Mucosa of rectum (tissue), 2 donors: ENCODE data around the gene HSD17B13.
"Not testable (repeated sequence)": the region's sequence is repeated elsewhere in the genome, so short reads cannot be mapped to it uniquely, and the experiment has no call there.

Experiments used
- H3K27ac ChIP-seq, 2 donors: one replicate each; pipeline ENCODE4 v1.7.0; 2013; ENCODE audit warnings: inconsistent platforms in 2 of 2, low read depth in 2 of 2, low read length in 2 of 2
- H3K27me3 ChIP-seq, 2 donors: one replicate each; pipeline ENCODE4 v1.7.0; 2013; ENCODE audit warnings: low read length in 2 of 2; ENCODE audit not compliant: control insufficient read depth in 2 of 2, insufficient read depth in 2 of 2
- H3K36me3 ChIP-seq, 2 donors: one replicate each; pipeline ENCODE4 v1.7.0; 2013; ENCODE audit warnings: low read length in 2 of 2; ENCODE audit not compliant: control insufficient read depth in 2 of 2, insufficient read depth in 2 of 2
- H3K4me1 ChIP-seq, 2 donors: one replicate each; pipeline ENCODE4 v1.7.0; 2013; ENCODE audit warnings: low read length in 2 of 2, mild to moderate bottlenecking in 1 of 2; ENCODE audit not compliant: control insufficient read depth in 2 of 2, insufficient read depth in 2 of 2
- H3K4me3 ChIP-seq, 2 donors: one replicate each; pipeline ENCODE4 v1.7.0; 2013; ENCODE audit warnings: low read length in 2 of 2
- H3K9ac ChIP-seq, 2 donors: one replicate each; pipeline ENCODE4 v1.7.0; 2013; ENCODE audit warnings: low read length in 2 of 2, low read depth in 1 of 2, mild to moderate bottlenecking in 1 of 2
- H3K9me3 ChIP-seq, 2 donors: one replicate each; pipeline ENCODE4 v1.7.0; 2013; ENCODE audit warnings: low read length in 2 of 2; ENCODE audit not compliant: control insufficient read depth in 2 of 2
- donor health status: healthy.
- donor health status: Normal muscosa, but diverticular disease.

The HSD17B13 gene

DNA sequence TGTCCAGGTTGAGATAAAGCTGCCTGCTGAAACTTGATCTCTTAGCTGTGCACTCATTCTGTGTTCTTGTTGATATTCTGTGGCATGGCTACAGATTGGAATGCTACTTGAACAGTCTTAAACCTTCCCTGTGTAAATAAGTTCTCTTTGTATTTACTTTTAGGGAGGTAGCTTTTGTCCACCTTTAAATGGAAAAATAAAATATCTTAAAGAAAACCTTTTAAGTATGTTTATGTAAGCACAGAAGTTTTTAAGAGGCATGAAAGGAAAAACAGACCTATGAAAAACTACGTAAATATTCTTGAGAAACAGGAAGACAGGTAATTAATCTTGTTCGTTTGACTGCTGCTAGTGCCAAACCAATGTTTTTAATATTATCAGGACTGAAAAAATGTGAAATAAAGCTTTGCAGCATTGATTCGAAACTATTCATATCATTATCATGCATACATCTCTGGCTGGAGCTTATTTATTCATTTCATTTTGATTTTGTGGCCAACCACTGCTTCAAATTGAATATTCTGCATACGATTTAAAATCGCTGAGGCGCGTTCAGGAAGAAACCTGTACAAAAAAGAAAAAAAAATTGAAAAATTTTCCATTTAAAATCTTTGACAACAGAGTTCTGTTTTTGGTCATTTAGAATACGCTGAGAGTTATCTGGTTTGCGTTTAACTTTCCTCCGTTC is 17.8 kb downstream of the HSD17B13 start:
- no peak overlapping the region for H3K9ac ChIP-seq
- no peak overlapping the region for H3K4me3 ChIP-seq
- H3K27ac ChIP-seq: no peak overlapping the region
- H3K4me1 ChIP-seq: no peaks in the 10 kb centered on the region
- no peaks in the 10 kb centered on the region for H3K36me3 ChIP-seq
- H3K27me3 ChIP-seq: no peaks in the 10 kb centered on the region
- H3K9me3 ChIP-seq: no peaks in the 10 kb centered on the region

DNA sequence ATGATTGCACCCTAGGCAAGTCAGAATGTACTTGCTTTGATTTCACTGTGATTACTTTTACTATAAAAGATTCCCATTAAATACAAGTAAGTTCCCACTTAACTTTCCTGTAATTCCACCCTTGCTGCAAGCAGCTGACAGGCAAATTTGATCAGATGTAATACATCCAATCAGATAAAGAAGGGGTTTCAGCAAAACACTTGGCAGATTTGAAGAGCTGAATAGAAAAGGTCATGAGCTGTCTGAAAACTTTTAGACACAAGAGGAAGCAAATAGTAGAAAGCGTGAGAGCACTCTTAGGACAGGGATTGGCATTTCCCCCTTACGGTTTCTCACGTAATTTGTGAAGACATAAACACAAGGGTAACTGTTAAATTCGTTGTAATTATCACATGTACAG is 22.8 kb downstream of the HSD17B13 start:
- no peaks in the 10 kb centered on the region for H3K36me3 ChIP-seq
- no peak overlapping the region for H3K4me3 ChIP-seq
- H3K4me1 ChIP-seq: no peaks in the 10 kb centered on the region
- H3K27me3 ChIP-seq: no peaks in the 10 kb centered on the region
- H3K9ac ChIP-seq: no peak overlapping the region
- H3K27ac ChIP-seq: no peak overlapping the region
- no peaks in the 10 kb centered on the region for H3K9me3 ChIP-seq

DNA sequence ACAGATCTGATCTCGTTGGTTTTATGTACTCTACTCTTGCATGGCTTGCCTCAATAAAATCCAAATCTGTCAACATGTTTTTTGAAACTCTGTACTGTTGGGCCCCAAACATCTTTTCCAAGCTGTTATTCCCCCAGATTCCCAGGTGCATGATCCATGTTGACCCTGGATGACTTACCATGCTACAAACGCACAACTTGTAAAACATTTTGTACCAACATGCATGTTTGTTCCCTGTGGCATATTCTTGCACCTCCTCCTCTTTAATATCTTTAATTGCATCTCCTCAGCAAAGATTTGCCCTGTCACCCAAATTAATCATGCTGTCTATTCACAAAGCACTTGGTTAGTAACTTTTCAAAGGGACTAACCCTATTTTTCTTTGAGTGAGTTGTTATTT is 24.3 kb downstream of the HSD17B13 start:
- Histone ChIP-seq H3K9me3 (no peaks in the 10 kb centered on the region), H3K4me3 (no peak overlapping the region), H3K9ac (no peak overlapping the region), H3K27me3 (no peaks in the 10 kb centered on the region), H3K4me1 (no peaks in the 10 kb centered on the region), H3K36me3 (no peaks in the 10 kb centered on the region), H3K27ac (no peak overlapping the region)

- H3K9me3 ChIP-seq, H3K4me1 ChIP-seq, H3K36me3 ChIP-seq, H3K9ac ChIP-seq, H3K27me3 ChIP-seq, H3K4me3 ChIP-seq, H3K27ac ChIP-seq: not testable (repeated sequence)
Measured at GRCh38 chr4:87294911-87295310, 27.8 kb downstream of the HSD17B13 start.

DNA sequence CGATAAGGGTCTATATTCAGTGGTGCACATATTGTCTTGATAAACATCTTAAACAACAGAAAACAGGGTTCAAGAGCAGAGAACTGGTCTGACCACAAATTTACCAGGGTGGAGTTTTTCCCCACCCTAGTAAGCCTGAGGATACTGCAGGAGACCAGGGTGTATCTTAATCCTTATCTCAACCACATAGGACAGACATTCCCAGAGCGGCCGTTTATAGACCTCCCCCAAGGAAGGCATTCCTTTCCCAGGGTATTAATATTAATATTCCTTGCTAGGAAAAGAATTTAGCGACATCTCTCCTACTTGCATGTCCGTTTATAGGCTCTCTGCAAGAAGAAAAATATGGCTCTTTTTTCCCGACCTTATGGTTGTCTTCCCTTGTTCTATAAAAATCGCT is 28.8 kb downstream of the HSD17B13 start:
- H3K27ac ChIP-seq, H3K9me3 ChIP-seq, H3K4me1 ChIP-seq, H3K27me3 ChIP-seq, H3K9ac ChIP-seq, H3K36me3 ChIP-seq, H3K4me3 ChIP-seq: not testable (repeated sequence)

DNA sequence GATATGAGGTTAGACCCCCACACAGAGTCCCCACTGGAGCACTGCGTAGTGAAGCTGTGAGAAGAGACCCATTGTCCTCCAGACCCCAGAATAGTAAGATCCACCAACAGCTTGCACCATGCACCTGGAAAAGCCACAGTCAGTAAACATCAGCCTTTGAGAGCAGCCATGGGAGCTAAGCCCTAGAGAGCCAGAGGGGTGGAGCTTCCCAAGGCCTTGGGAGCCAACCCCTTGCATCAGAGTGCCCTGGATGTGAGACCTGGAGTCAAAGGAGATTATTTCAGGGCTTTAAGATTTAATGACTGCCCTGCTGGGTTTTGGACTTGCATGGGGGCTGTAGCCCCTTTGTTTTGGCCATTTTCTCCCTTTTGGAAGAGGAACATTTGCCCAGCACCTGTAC is 35.7 kb downstream of the HSD17B13 start:
- H3K9ac ChIP-seq: no peak overlapping the region
- H3K9me3 ChIP-seq: peaks cover 0 to 7% of the 10 kb centered on the region in 2 donors
- no peaks in the 10 kb centered on the region for H3K36me3 ChIP-seq
- no peak overlapping the region for H3K27ac ChIP-seq
- H3K27me3 ChIP-seq: no peaks in the 10 kb centered on the region
- H3K4me3 ChIP-seq: no peak overlapping the region
- H3K4me1 ChIP-seq: no peaks in the 10 kb centered on the region

- H3K9me3 ChIP-seq, H3K9ac ChIP-seq, H3K4me1 ChIP-seq, H3K27me3 ChIP-seq, H3K36me3 ChIP-seq, H3K4me3 ChIP-seq, H3K27ac ChIP-seq: not testable (repeated sequence)
Measured at GRCh38 chr4:87284268-87284667, 38.4 kb downstream of the HSD17B13 start.

GRCh38 chr4:87283151-87283550 is 39.5 kb downstream of the HSD17B13 start:
- Histone ChIP-seq H3K27ac (no peak overlapping the region), H3K27me3 (no peaks in the 10 kb centered on the region), H3K36me3 (no peaks in the 10 kb centered on the region), H3K9ac (no peak overlapping the region), H3K9me3 (peaks cover 0 to 7% of the 10 kb centered on the region in 2 donors), H3K4me1 (no peaks in the 10 kb centered on the region), H3K4me3 (no peak overlapping the region)

GRCh38 chr4:87281603-87282002 is 41.1 kb downstream of the HSD17B13 start:
- Histone ChIP-seq H3K27me3 (no peaks in the 10 kb centered on the region), H3K9me3 (peaks cover 0 to 5% of the 10 kb centered on the region in 2 donors), H3K36me3 (no peaks in the 10 kb centered on the region), H3K27ac (no peak overlapping the region), H3K9ac (no peak overlapping the region), H3K4me3 (no peak overlapping the region), H3K4me1 (no peaks in the 10 kb centered on the region)

DNA sequence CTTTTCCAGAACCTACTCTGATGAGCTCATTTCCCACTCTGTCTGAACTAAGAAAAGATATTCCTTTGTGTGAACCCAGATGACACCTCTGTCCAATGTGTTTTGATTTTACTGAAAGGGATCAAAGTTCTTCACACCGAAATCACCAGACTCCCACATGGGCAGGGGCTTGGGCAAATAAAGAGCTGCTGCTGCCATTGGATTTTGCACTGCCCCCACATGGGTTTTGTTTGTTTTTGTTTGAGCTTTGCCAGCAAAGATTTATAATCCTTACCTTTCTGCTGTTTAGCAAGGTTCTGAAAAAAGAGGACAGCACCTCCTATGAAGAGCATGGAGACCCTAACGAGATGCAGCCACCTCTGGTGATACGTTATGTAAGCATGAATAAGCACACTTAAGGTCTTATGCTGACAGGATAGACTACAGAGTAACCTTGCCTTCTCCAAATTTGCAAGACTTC is 44.3 kb downstream of the HSD17B13 start:
- Histone ChIP-seq H3K9ac (no peak overlapping the region), H3K4me1 (no peaks in the 10 kb centered on the region), H3K9me3 (no peaks in the 10 kb centered on the region), H3K4me3 (no peak overlapping the region), H3K27ac (no peak overlapping the region), H3K36me3 (no peaks in the 10 kb centered on the region), H3K27me3 (no peaks in the 10 kb centered on the region)

GRCh38 chr4:87275311-87275710 is 47.4 kb downstream of the HSD17B13 start:
- H3K4me1 ChIP-seq: no peaks in the 10 kb centered on the region
- no peaks in the 10 kb centered on the region for H3K9me3 ChIP-seq
- H3K27ac ChIP-seq: no peak overlapping the region
- no peaks in the 10 kb centered on the region for H3K27me3 ChIP-seq
- no peak overlapping the region for H3K9ac ChIP-seq
- H3K4me3 ChIP-seq: no peak overlapping the region
- H3K36me3 ChIP-seq: no peaks in the 10 kb centered on the region
